Peyer's patch (tissue), 4 donors: ENCODE results near the gene IL12RB2.

Source experiments
- CTCF ChIP-seq, 6 experiments: fragments of 450-650 bp in 4 of 6; fragments of 200-600 bp in 2 of 6; sonication (generic) in 1 of 6; IDR thresholded peaks; one replicate each; pipeline ENCODE4 v1.5.1; 2017 to 2019; ENCODE audit warnings: antibody characterized with exemption in 6 of 6, mild to moderate bottlenecking in 3 of 6, moderate library complexity in 1 of 6
- POLR2A ChIP-seq, 2 donors: fragments of 450-650 bp; IDR thresholded peaks; one replicate each; pipeline ENCODE4 v1.5.1; 2017; ENCODE audit warnings: antibody characterized with exemption in 2 of 2, mild to moderate bottlenecking in 2 of 2, moderate library complexity in 2 of 2

GRCh38 chr1:67440339-67440738, 132.7 kb downstream of the IL12RB2 start:
- TF ChIP-seq POLR2A (IDR thresholded peaks at IDR 0.05) (no peak), CTCF (IDR thresholded peaks at IDR 0.05) (no peak)
